Measurements from ENCODE around the gene RAX.
"Not testable (repeated sequence)": the region's sequence is repeated elsewhere in the genome, so short reads cannot be mapped to it uniquely, and the experiment has no call there.

RAX gene

GRCh38 chr18:59272221-59272888 lies 899 bp downstream of the RAX start:
- peak in 1 of 2 experiments; percentile 26 for DNase-seq

GRCh38 chr18:59271606-59272220 lies 1.5 kb downstream of the RAX start:
- no peak for DNase-seq

- DNase-seq, result no peak
Observed at GRCh38 chr18:59270689-59271257, 2.5 kb downstream of the RAX start.

- DNase-seq, result no peak
Observed at GRCh38 chr18:59269563-59270119, 3.6 kb downstream of the RAX start.

- peak; percentile 62 to 76 for DNase-seq
Observed at GRCh38 chr18:59268721-59269562, 4.3 kb downstream of the RAX start.

- no peak for DNase-seq
Observed at GRCh38 chr18:59268127-59268720, 5.0 kb downstream of the RAX start.

GRCh38 chr18:59267503-59268126 lies 5.6 kb downstream of the RAX start:
- DNase-seq, result peak in 1 of 2 experiments; percentile 40

GRCh38 chr18:59266886-59267502 lies 6.3 kb downstream of the RAX start:
- no peak for DNase-seq

GRCh38 chr18:59266459-59266858 lies 6.8 kb downstream of the RAX start:
- no peak for DNase-seq

GRCh38 chr18:59265974-59266369 lies 7.3 kb downstream of the RAX start:
- DNase-seq, result no peak

- DNase-seq, result peak; percentile 59 to 70
Observed at GRCh38 chr18:59265246-59265973, 7.8 kb downstream of the RAX start.

GRCh38 chr18:59264651-59265245 lies 8.5 kb downstream of the RAX start:
- DNase-seq, result no peak

- no peak for DNase-seq
Observed at GRCh38 chr18:59264121-59264571, 9.1 kb downstream of the RAX start.

- no peak for DNase-seq
Observed at GRCh38 chr18:59263661-59264060, 9.6 kb downstream of the RAX start.

- DNase-seq, result not testable (repeated sequence)
Observed at GRCh38 chr18:59262243-59262642, 11.0 kb downstream of the RAX start.

GRCh38 chr18:59261842-59262241 lies 11.4 kb downstream of the RAX start:
- not testable (repeated sequence) for DNase-seq

- not testable (repeated sequence) for DNase-seq
Observed at GRCh38 chr18:59255491-59255890, 17.8 kb downstream of the RAX start.

- peak; percentile 26 to 51 for DNase-seq
Observed at GRCh38 chr18:59249199-59249774, 24.0 kb downstream of the RAX start.

- DNase-seq, result no peak
Observed at GRCh38 chr18:59246796-59247195, 26.5 kb downstream of the RAX start.

- DNase-seq, result no peak
Observed at GRCh38 chr18:59242906-59243305, 30.3 kb downstream of the RAX start.

Measured in activated T-cell treated with anti-CD3 and anti-CD28 coated beads, Interleukin-2, amount 50 U/mL, for 48 hours (primary cell).